HG03565 (cell line): ENCODE results near the gene CDS1.
"Not testable (repeated sequence)": the region's sequence is repeated elsewhere in the genome, so short reads cannot be mapped to it uniquely, and the experiment has no call there.

Experiments
- ATAC-seq: cut with Tn5 transposase; IDR thresholded peaks from one replicate; pipeline ENCODE4 v1.9.1; 2021; ENCODE audit warnings: mild to moderate bottlenecking, moderate library complexity; ENCODE audit not compliant: unreplicated experiment

CDS1 gene

GRCh38 chr4:84669201-84669600 is 86.3 kb downstream of the CDS1 start:
- no peak for ATAC-seq

- no peak for ATAC-seq
Observed at GRCh38 chr4:84672177-84672576, 89.2 kb downstream of the CDS1 start.

- ATAC-seq = no peak
Observed at GRCh38 chr4:84673475-84674240, 90.7 kb downstream of the CDS1 start.

- ATAC-seq = no peak
Observed at GRCh38 chr4:84677093-84677492, 94.2 kb downstream of the CDS1 start.

GRCh38 chr4:84677995-84678394 is 95.1 kb downstream of the CDS1 start:
- ATAC-seq = no peak

GRCh38 chr4:84678976-84679744 is 96.2 kb downstream of the CDS1 start:
- no peak for ATAC-seq

GRCh38 chr4:84680956-84681355 is 98.0 kb downstream of the CDS1 start:
- ATAC-seq = no peak

GRCh38 chr4:84681486-84682274 is 98.8 kb downstream of the CDS1 start:
- no peak for ATAC-seq

GRCh38 chr4:84682661-84683060 is 99.7 kb downstream of the CDS1 start:
- not testable (repeated sequence) for ATAC-seq

GRCh38 chr4:84683064-84683850 is 100.3 kb downstream of the CDS1 start:
- no peak for ATAC-seq

- no peak for ATAC-seq
Observed at GRCh38 chr4:84684361-84684760, 101.4 kb downstream of the CDS1 start.

- no peak for ATAC-seq
Observed at GRCh38 chr4:84685105-84685504, 102.2 kb downstream of the CDS1 start.

- no peak for ATAC-seq
Observed at GRCh38 chr4:84688605-84689004, 105.7 kb downstream of the CDS1 start.

GRCh38 chr4:84689197-84689596 is 106.3 kb downstream of the CDS1 start:
- ATAC-seq = no peak

GRCh38 chr4:84690481-84690880 is 107.6 kb downstream of the CDS1 start:
- ATAC-seq = no peak

- no peak for ATAC-seq
Observed at GRCh38 chr4:84691170-84691691, 108.3 kb downstream of the CDS1 start.

- ATAC-seq = no peak
Observed at GRCh38 chr4:84691800-84692199, 108.9 kb downstream of the CDS1 start.

GRCh38 chr4:84697159-84697558 is 114.2 kb downstream of the CDS1 start:
- no peak for ATAC-seq

- no peak for ATAC-seq
Observed at GRCh38 chr4:84697615-84698201, 114.8 kb downstream of the CDS1 start.
